Measurements from ENCODE around the gene DOCK9.

- no peak for TF ChIP-seq CTCF (IDR thresholded peaks at IDR 0.05; ENCODE audit: low read length)
- no peak for TF ChIP-seq EZH2 (IDR thresholded peaks at IDR 0.05; ENCODE audit: borderline replicate concordance, low read length)
Observed at GRCh38 chr13:98868932-98869331, 108.9 kb downstream of the DOCK9 start.
